Gastrocnemius medialis (tissue), 4 donors: ENCODE measurements around the gene RALGAPA2. TPM values are rescaled to one million over a fixed set of nuclear protein-coding genes. Genes with fewer than 3 reads are reported as not detected.

Experiments used
- ATAC-seq, 2 donors: fragments of 150-250 bp; one replicate each; pipeline ENCODE4 v1.9.1; 2016
- DNase-seq, 2 donors: peaks; one replicate each; pipeline ENCODE4 v3.0.0-alpha.2; 2019
- H3K27ac ChIP-seq, 4 donors: fragments of 200-600 bp; sonication (generic); 1 replicate in 1 of 4; 2 replicates in 3 of 4; pipeline ENCODE4 v1.5.1; 2016 to 2018; ENCODE audit warnings: mild to moderate bottlenecking in 2 of 4, moderate library complexity in 1 of 4
- H3K27me3 ChIP-seq, 3 donors: fragments of 200-600 bp; sonication (generic) in 2 of 3; 1 replicate in 1 of 3; 2 replicates in 2 of 3; pipeline versions ENCODE4 v1.5.1 to v1.6.0; 2016 to 2019; ENCODE audit warnings: mild to moderate bottlenecking in 1 of 3, moderate library complexity in 1 of 3
- H3K36me3 ChIP-seq, 2 donors: fragments of 200-600 bp; sonication (generic) in 1 of 2; one replicate each; pipeline ENCODE4 v1.5.1; 2017 to 2018
- H3K4me1 ChIP-seq, 2 donors: fragments of 200-600 bp; sonication (generic) in 1 of 2; one replicate each; pipeline ENCODE4 v1.5.1; 2016 to 2017; ENCODE audit warnings: mild to moderate bottlenecking in 2 of 2
- H3K4me3 ChIP-seq, 4 donors: fragments of 200-600 bp; sonication (generic) in 3 of 4; 1 replicate in 1 of 4; 2 replicates in 3 of 4; pipeline ENCODE4 v1.5.1; 2016 to 2019; ENCODE audit warnings: mild to moderate bottlenecking in 2 of 4
- H3K9me3 ChIP-seq, 3 donors: fragments of 200-600 bp; sonication (generic) in 2 of 3; 1 replicate in 1 of 3; 2 replicates in 2 of 3; pipeline ENCODE4 v1.5.1; 2016 to 2019
- CTCF ChIP-seq, 5 experiments: fragments of 450-650 bp in 3 of 5; fragments of 200-600 bp in 2 of 5; sonication (generic) in 2 of 5; IDR thresholded peaks in 4 of 5; conservative IDR thresholded peaks in 1 of 5; 1 replicate in 4 of 5; 2 replicates in 1 of 5; pipeline ENCODE4 v1.5.1; 2016 to 2019; ENCODE audit warnings: antibody characterized with exemption in 5 of 5, mild to moderate bottlenecking in 3 of 5, moderate library complexity in 3 of 5
- POLR2A ChIP-seq, 2 donors: fragments of 450-650 bp; IDR thresholded peaks; one replicate each; pipeline ENCODE4 v1.6.1; 2017; ENCODE audit warnings: antibody characterized with exemption in 2 of 2, mild to moderate bottlenecking in 2 of 2, moderate library complexity in 2 of 2
- in situ Hi-C, 4 donors: fragments of 200-750 bp; cut with MboI; loops; one replicate each; pipeline versions ENCODE4 v1.15.0 to v1.8.0; 2017; ENCODE audit warnings: low sequenced_read_pairs in 4 of 4
- intact Hi-C: fragments of 100-400 bp; cut with DNase I; formaldehyde crosslinking; loops from one replicate; pipeline ENCODE4 v1.15.1; 2023; ENCODE audit warnings: low total_unique reads
- total RNA-seq, 4 donors: library from RNA; depleted of rRNA; stranded (reverse); fragments of >200 nt; gene quantifications; one replicate each; pipeline versions ENCODE4 v1.1.0 to v1.2.3, GENCODE V29; 2016

Gene RALGAPA2
- total RNA-seq, 4 donors from 2014 or later, result 43.2 to 56.9 (median 52.0) TPM

GRCh38 chr20:20395903-20396568, 316.4 kb downstream of the RALGAPA2 start:
- H3K4me3 ChIP-seq, result no peak overlapping the region
- no peak for DNase-seq
- in situ Hi-C loops, result no loop called here
- H3K36me3 ChIP-seq, result peaks cover 4 to 27% of the 10 kb centered on the region in 2 donors
- no peaks in the 10 kb centered on the region for H3K4me1 ChIP-seq
- ATAC-seq, result no peak
- TF ChIP-seq CTCF (IDR thresholded peaks at IDR 0.05 in 4 of 5, conservative IDR thresholded peaks at IDR 0.05 in 1 of 5) (no peak), POLR2A (IDR thresholded peaks at IDR 0.05) (no peak)
- no peaks in the 10 kb centered on the region for H3K9me3 ChIP-seq
- intact Hi-C loops, result no loop called here
- no peaks in the 10 kb centered on the region for H3K27me3 ChIP-seq
- H3K27ac ChIP-seq, result no peak overlapping the region

- no peak overlapping the region for H3K27ac ChIP-seq
- intact Hi-C loops, result no loop called here
- no peak overlapping the region for H3K4me3 ChIP-seq
- no peaks in the 10 kb centered on the region for H3K27me3 ChIP-seq
- no peaks in the 10 kb centered on the region for H3K9me3 ChIP-seq
- DNase-seq (no peak), ATAC-seq (no peak)
- TF ChIP-seq POLR2A (IDR thresholded peaks at IDR 0.05), result no peak
- no peak for TF ChIP-seq CTCF (IDR thresholded peaks at IDR 0.05 in 4 of 5, conservative IDR thresholded peaks at IDR 0.05 in 1 of 5)
- H3K36me3 ChIP-seq, result peaks cover 4 to 27% of the 10 kb centered on the region in 2 donors
- H3K4me1 ChIP-seq, result no peaks in the 10 kb centered on the region
- in situ Hi-C loops, result no loop called here
These were observed 317.4 kb downstream of the RALGAPA2 start for GRCh38 chr20:20395087-20395486.

GRCh38 chr20:20393207-20394120, 319.0 kb downstream of the RALGAPA2 start:
- ATAC-seq, result no peak
- in situ Hi-C loops (no loop called here), intact Hi-C loops (no loop called here)
- Histone ChIP-seq H3K9me3 (no peaks in the 10 kb centered on the region), H3K27me3 (no peaks in the 10 kb centered on the region), H3K27ac (no peak overlapping the region), H3K36me3 (peaks cover 4 to 33% of the 10 kb centered on the region in 2 donors), H3K4me3 (no peak overlapping the region), H3K4me1 (no peaks in the 10 kb centered on the region)
- no peak for TF ChIP-seq POLR2A (IDR thresholded peaks at IDR 0.05)
- no peak for TF ChIP-seq CTCF (IDR thresholded peaks at IDR 0.05 in 4 of 5, conservative IDR thresholded peaks at IDR 0.05 in 1 of 5)
- DNase-seq, result no peak

GRCh38 chr20:20391766-20392165, 320.7 kb downstream of the RALGAPA2 start:
- peaks cover 4 to 33% of the 10 kb centered on the region in 2 donors for H3K36me3 ChIP-seq
- intact Hi-C loops, result no loop called here
- DNase-seq (no peak), ATAC-seq (no peak)
- H3K27me3 ChIP-seq, result no peaks in the 10 kb centered on the region
- H3K4me3 ChIP-seq, result no peak overlapping the region
- no peak overlapping the region for H3K27ac ChIP-seq
- TF ChIP-seq POLR2A (IDR thresholded peaks at IDR 0.05) (no peak), CTCF (IDR thresholded peaks at IDR 0.05 in 4 of 5, conservative IDR thresholded peaks at IDR 0.05 in 1 of 5) (no peak)
- no peaks in the 10 kb centered on the region for H3K4me1 ChIP-seq
- H3K9me3 ChIP-seq, result no peaks in the 10 kb centered on the region
- in situ Hi-C loops, result no loop called here
